Neural cell (in vitro differentiated cells): Measurements from ENCODE around the gene NDST1. TPM values are rescaled to one million over a fixed set of nuclear protein-coding genes. Genes with fewer than 3 reads are reported as not detected.

Experiments
- H2AFZ ChIP-seq: fragments of 200-600, 300-800 bp; sonication (generic), shearing (Covaris generic); 2 replicates; pipeline ENCODE4 v1.6.0; 2014; ENCODE audit warnings: low read depth, mild to moderate bottlenecking, antibody characterized with exemption, low read length, moderate library complexity
- H3F3A ChIP-seq: fragments of 200-600 bp; shearing (Covaris generic); 2 replicates; pipeline ENCODE4 v1.6.1; 2016; ENCODE audit warnings: mild to moderate bottlenecking, moderate library complexity, mixed read lengths, antibody characterized with exemption, low read length; ENCODE audit not compliant: insufficient read depth, poor library complexity, severe bottlenecking
- H3K27ac ChIP-seq: fragments of 200-600, 300-800 bp; sonication (generic), shearing (Covaris generic); 2 replicates; pipeline ENCODE4 v1.5.1; 2014; ENCODE audit warnings: mild to moderate bottlenecking, low read length, moderate library complexity
- H3K27me3 ChIP-seq: fragments of 300-800, 200-600 bp; sonication (generic), shearing (Covaris generic); 2 replicates; pipeline ENCODE4 v1.6.0; 2014; ENCODE audit warnings: mild to moderate bottlenecking, low read depth, low read length, moderate library complexity; ENCODE audit not compliant: insufficient read depth
- H3K36me3 ChIP-seq: fragments of 300-800, 200-600 bp; sonication (generic), shearing (Covaris generic); 2 replicates; pipeline ENCODE4 v1.5.1; 2014; ENCODE audit warnings: mild to moderate bottlenecking, antibody characterized with exemption, low read length, moderate library complexity; ENCODE audit not compliant: insufficient read depth
- H3K4me2 ChIP-seq: fragments of 300-800, 200-600 bp; sonication (generic), shearing (Covaris generic); 2 replicates; pipeline ENCODE4 v1.6.0; 2014; ENCODE audit warnings: mild to moderate bottlenecking, low read length
- H3K4me3 ChIP-seq: fragments of 300-800, 200-600 bp; sonication (generic), shearing (Covaris generic); 2 replicates; pipeline ENCODE4 v1.5.1; 2014; ENCODE audit warnings: mild to moderate bottlenecking, low read length, moderate library complexity
- H3K79me2 ChIP-seq: fragments of 200-600 bp; shearing (Covaris generic); replicated peaks from 2 replicates; pipeline ENCODE4 v1.6.0; 2014; ENCODE audit warnings: mild to moderate bottlenecking, low read length, moderate library complexity; ENCODE audit not compliant: insufficient read depth
- H3K9ac ChIP-seq: fragments of 300-800, 200-600 bp; sonication (generic), shearing (Covaris generic); 2 replicates; pipeline ENCODE4 v1.6.1; 2016; ENCODE audit warnings: mild to moderate bottlenecking, low read length, mixed read lengths
- H3K9me2 ChIP-seq: fragments of 200-600 bp; shearing (Covaris generic); 2 replicates; pipeline ENCODE4 v1.6.1; 2016; ENCODE audit warnings: mild to moderate bottlenecking, low read length, mixed read lengths; ENCODE audit not compliant: insufficient read depth
- H3K9me3 ChIP-seq: fragments of 200-600, 300-800 bp; sonication (generic), shearing (Covaris generic); 2 replicates; pipeline ENCODE4 v1.6.1; 2016; ENCODE audit warnings: mild to moderate bottlenecking, mixed run types, low read length, moderate library complexity, mixed read lengths
- H4K20me1 ChIP-seq: fragments of 200-600 bp; shearing (Covaris generic); 2 replicates; pipeline ENCODE4 v1.6.1; 2016; ENCODE audit warnings: mild to moderate bottlenecking, mixed run types; ENCODE audit not compliant: insufficient read depth
- EP300 ChIP-seq: fragments of 450-650 bp; conservative IDR thresholded peaks from 2 replicates; pipeline ENCODE4 v1.6.1; 2014; ENCODE audit warnings: antibody characterized with exemption, mild to moderate bottlenecking, moderate library complexity; ENCODE audit not compliant: poor library complexity, severe bottlenecking
- EZH2 ChIP-seq: fragments of 200-600, 300-800 bp; shearing (Covaris generic), sonication (generic); IDR thresholded peaks from 2 replicates; pipeline ENCODE4 v1.6.1; 2014; ENCODE audit warnings: antibody characterized with exemption, low read length, borderline replicate concordance, mild to moderate bottlenecking; ENCODE audit not compliant: insufficient read depth, poor library complexity, severe bottlenecking
- MXI1 ChIP-seq: fragments of 450-650 bp; conservative IDR thresholded peaks from 2 replicates; pipeline ENCODE4 v1.6.1; 2014; ENCODE audit warnings: antibody characterized with exemption, mild to moderate bottlenecking; ENCODE audit not compliant: poor library complexity, severe bottlenecking
- POLR2AphosphoS5 ChIP-seq: IDR thresholded peaks from 2 replicates; pipeline ENCODE4 v1.6.1; 2012
- RAD21 ChIP-seq: fragments of 450-650 bp; conservative IDR thresholded peaks from 2 replicates; pipeline ENCODE4 v1.6.1; 2014; ENCODE audit warnings: antibody characterized with exemption, mild to moderate bottlenecking, moderate library complexity
- SMC3 ChIP-seq: fragments of 450-650 bp; conservative IDR thresholded peaks from 2 replicates; pipeline ENCODE4 v1.6.1; 2014; ENCODE audit warnings: antibody characterized with exemption, mild to moderate bottlenecking, moderate library complexity; ENCODE audit not compliant: poor library complexity
- TAF1 ChIP-seq: IDR thresholded peaks from 2 replicates; pipeline ENCODE4 v1.6.1; 2012; ENCODE audit warnings: low read depth
- polyA plus RNA-seq: library from polyadenylated mRNA; depleted of rRNA; stranded (reverse); fragments of >200 nt; gene quantifications from 2 replicates; pipeline ENCODE4 v1.2.3, GENCODE V29; 2014
- TF ChIP-seq, protein P1 (sequence below): fragments of 450-650 bp; IDR thresholded peaks from 2 replicates; pipeline ENCODE4 v1.5.1; 2014; ENCODE audit warnings: antibody characterized with exemption, mild to moderate bottlenecking, moderate library complexity; ENCODE audit not compliant: poor library complexity, severe bottlenecking
- TF ChIP-seq, protein P2 (sequence below): IDR thresholded peaks from 2 replicates; pipeline ENCODE4 v1.6.1; 2012; ENCODE audit warnings: borderline replicate concordance

The NDST1 gene
- polyA plus RNA-seq, 1 donor from 2014 or later = 15.6 TPM

DNA sequence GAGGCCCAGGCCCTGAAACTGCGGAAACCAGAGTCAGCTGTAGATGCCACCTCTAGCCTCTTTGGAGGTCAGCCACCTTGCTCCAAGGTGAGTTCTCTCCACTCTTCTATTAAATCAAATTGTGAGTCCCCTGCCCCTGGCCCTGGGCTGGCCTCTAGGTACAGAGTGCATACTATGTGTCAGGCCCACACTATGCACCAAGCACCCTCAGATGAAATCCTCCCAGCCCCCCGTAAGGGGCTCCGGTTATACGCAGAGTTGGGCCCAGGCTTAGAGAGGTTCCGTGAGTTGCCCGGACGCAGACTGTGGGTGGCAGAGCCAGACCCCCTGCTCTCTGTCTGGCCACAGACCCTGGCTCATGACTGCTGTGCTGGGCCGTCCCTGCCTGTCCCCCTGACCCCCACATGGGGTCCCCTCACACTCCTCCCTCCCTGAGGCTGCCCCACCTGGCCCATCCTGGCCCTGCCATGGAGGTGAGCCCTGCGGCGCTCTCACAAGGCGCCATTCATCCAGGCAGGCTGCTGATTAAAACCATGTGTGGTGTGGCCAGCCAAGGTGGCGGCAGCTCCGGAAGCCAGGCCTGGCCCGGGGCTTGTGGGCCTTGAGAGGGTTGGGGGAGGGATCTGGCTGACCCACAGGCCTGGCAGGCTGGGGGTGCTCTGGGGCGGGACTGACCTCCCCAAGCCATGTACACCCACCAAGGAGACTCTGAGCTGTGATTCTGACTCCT lies 67.1 kb downstream of the NDST1 start:
- no peak overlapping the region for H2AFZ ChIP-seq

DNA sequence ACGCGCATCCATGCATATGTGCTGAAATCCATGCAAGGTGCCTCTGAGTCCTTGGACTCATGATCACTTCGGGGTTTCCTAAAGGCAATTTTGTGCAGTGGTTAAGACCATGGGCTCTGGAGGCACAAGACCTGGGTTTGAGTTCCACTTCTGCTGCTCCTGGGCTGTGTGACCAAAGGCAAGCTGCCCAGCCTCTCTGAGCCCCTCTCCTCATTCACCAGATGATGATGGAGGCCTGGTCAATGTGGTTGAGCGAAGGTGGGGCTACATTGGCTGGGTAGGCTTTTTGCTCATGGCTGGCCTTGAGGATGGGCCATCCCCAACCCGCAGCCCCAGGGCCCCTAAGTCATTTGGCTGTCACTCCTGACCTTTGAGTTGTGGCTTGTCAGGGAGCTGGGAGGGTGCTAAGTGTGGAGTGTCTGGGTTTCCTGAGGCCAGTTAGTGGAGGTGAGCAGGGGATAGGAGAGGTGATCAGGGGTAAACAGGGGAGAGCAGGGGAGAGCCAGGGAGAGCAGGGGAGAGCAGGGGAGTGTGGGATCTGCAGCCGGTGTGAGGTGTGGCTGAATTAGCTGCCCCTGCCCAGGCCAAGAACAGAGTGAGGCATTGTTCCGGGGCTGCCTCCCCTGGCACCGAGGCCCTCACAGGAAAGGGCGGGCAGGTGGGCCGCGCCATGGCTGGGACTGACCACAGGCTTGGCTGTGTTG lies 68.0 kb downstream of the NDST1 start:
- H3K4me2 ChIP-seq = no peak overlapping the region
- no peaks in the 10 kb centered on the region for H3K27me3 ChIP-seq
- no peaks in the 10 kb centered on the region for H3K9me3 ChIP-seq
- H2AFZ ChIP-seq = no peak overlapping the region
- TF ChIP-seq EP300 = no peak
- TF ChIP-seq, protein P1, sequence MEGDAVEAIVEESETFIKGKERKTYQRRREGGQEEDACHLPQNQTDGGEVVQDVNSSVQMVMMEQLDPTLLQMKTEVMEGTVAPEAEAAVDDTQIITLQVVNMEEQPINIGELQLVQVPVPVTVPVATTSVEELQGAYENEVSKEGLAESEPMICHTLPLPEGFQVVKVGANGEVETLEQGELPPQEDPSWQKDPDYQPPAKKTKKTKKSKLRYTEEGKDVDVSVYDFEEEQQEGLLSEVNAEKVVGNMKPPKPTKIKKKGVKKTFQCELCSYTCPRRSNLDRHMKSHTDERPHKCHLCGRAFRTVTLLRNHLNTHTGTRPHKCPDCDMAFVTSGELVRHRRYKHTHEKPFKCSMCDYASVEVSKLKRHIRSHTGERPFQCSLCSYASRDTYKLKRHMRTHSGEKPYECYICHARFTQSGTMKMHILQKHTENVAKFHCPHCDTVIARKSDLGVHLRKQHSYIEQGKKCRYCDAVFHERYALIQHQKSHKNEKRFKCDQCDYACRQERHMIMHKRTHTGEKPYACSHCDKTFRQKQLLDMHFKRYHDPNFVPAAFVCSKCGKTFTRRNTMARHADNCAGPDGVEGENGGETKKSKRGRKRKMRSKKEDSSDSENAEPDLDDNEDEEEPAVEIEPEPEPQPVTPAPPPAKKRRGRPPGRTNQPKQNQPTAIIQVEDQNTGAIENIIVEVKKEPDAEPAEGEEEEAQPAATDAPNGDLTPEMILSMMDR = no peak
- TF ChIP-seq POLR2AphosphoS5 = no peak
- TF ChIP-seq SMC3 = no peak
- TF ChIP-seq MXI1 = no peak
- no peak for TF ChIP-seq EZH2
- TF ChIP-seq TAF1 = no peak
- TF ChIP-seq, protein P2, sequence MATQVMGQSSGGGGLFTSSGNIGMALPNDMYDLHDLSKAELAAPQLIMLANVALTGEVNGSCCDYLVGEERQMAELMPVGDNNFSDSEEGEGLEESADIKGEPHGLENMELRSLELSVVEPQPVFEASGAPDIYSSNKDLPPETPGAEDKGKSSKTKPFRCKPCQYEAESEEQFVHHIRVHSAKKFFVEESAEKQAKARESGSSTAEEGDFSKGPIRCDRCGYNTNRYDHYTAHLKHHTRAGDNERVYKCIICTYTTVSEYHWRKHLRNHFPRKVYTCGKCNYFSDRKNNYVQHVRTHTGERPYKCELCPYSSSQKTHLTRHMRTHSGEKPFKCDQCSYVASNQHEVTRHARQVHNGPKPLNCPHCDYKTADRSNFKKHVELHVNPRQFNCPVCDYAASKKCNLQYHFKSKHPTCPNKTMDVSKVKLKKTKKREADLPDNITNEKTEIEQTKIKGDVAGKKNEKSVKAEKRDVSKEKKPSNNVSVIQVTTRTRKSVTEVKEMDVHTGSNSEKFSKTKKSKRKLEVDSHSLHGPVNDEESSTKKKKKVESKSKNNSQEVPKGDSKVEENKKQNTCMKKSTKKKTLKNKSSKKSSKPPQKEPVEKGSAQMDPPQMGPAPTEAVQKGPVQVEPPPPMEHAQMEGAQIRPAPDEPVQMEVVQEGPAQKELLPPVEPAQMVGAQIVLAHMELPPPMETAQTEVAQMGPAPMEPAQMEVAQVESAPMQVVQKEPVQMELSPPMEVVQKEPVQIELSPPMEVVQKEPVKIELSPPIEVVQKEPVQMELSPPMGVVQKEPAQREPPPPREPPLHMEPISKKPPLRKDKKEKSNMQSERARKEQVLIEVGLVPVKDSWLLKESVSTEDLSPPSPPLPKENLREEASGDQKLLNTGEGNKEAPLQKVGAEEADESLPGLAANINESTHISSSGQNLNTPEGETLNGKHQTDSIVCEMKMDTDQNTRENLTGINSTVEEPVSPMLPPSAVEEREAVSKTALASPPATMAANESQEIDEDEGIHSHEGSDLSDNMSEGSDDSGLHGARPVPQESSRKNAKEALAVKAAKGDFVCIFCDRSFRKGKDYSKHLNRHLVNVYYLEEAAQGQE = no peak
- TF ChIP-seq RAD21 = no peak
- H3K79me2 ChIP-seq = no peaks in the 10 kb centered on the region
- H3K4me3 ChIP-seq = no peak overlapping the region
- H3F3A ChIP-seq = no peaks in the 10 kb centered on the region
- no peaks in the 10 kb centered on the region for H4K20me1 ChIP-seq
- no peaks in the 10 kb centered on the region for H3K9me2 ChIP-seq
- no peak overlapping the region for H3K9ac ChIP-seq
- H3K36me3 ChIP-seq = no peaks in the 10 kb centered on the region
- no peak overlapping the region for H3K27ac ChIP-seq

More for the DNA sequence above, 67.1 kb downstream of the NDST1 start:
- Histone ChIP-seq H3K9ac (no peak overlapping the region), H3K27ac (no peak overlapping the region), H3F3A (no peaks in the 10 kb centered on the region), H4K20me1 (no peaks in the 10 kb centered on the region), H3K9me3 (no peaks in the 10 kb centered on the region), H3K79me2 (no peaks in the 10 kb centered on the region), H3K4me3 (no peak overlapping the region), H3K36me3 (no peaks in the 10 kb centered on the region), H3K4me2 (no peak overlapping the region), H3K27me3 (no peaks in the 10 kb centered on the region), H3K9me2 (no peaks in the 10 kb centered on the region)
- TF ChIP-seq EZH2 (no peak), SMC3 (no peak), EP300 (no peak), MXI1 (no peak), TAF1 (no peak)
- TF ChIP-seq, protein P2 = no peak
- TF ChIP-seq, protein P1 = no peak
